H9 (cell line): ENCODE results near the gene FAM170B. TPM values are rescaled to one million over a fixed set of nuclear protein-coding genes. Genes with fewer than 3 reads are reported as not detected.

Source experiments
- DNase-seq: peaks from one replicate; pipeline ENCODE4 v3.0.0-alpha.2; 2017
- H2AFZ ChIP-seq: one replicate; pipeline ENCODE4 v1.6.1; 2013; ENCODE audit warnings: mild to moderate bottlenecking, low read length, control low read depth, moderate library complexity
- H2AK5ac ChIP-seq: 2 replicates; pipeline ENCODE4 v1.6.1; 2013; ENCODE audit warnings: low read length, control low read depth, mixed read lengths; ENCODE audit not compliant: insufficient read length
- H2BK120ac ChIP-seq: one replicate; pipeline ENCODE4 v1.6.1; 2013; ENCODE audit warnings: low read depth, mild to moderate bottlenecking, low read length, control low read depth, inconsistent platforms; ENCODE audit not compliant: poor library complexity, severe bottlenecking
- H2BK12ac ChIP-seq: 2 replicates; pipeline ENCODE4 v1.6.1; 2013; ENCODE audit warnings: low read length, control low read depth, mixed read lengths, low read depth; ENCODE audit not compliant: insufficient read length
- H2BK15ac ChIP-seq: 2 replicates; pipeline ENCODE4 v1.6.1; 2013; ENCODE audit warnings: low read depth, low read length, control low read depth
- H2BK20ac ChIP-seq: one replicate; pipeline ENCODE4 v1.6.1; 2013; ENCODE audit warnings: low read depth, mild to moderate bottlenecking, low read length, control low read depth, inconsistent platforms; ENCODE audit not compliant: poor library complexity, severe bottlenecking
- H2BK5ac ChIP-seq: 2 replicates; pipeline ENCODE4 v1.6.1; 2013; ENCODE audit warnings: low read length, control low read depth, mixed read lengths; ENCODE audit not compliant: insufficient read length
- H3K14ac ChIP-seq: 2 replicates; pipeline ENCODE4 v1.6.1; 2013; ENCODE audit warnings: low read length, control low read depth; ENCODE audit not compliant: insufficient read depth
- H3K18ac ChIP-seq: 2 replicates; pipeline ENCODE4 v1.6.1; 2013; ENCODE audit warnings: low read depth, mild to moderate bottlenecking, mixed read lengths, low read length, control low read depth; ENCODE audit not compliant: insufficient read length
- H3K23ac ChIP-seq: 2 replicates; pipeline ENCODE4 v1.6.1; 2013; ENCODE audit warnings: low read length, control low read depth, mixed read lengths, low read depth; ENCODE audit not compliant: insufficient read length
- H3K23me2 ChIP-seq: 2 replicates; pipeline ENCODE4 v1.6.1; 2013; ENCODE audit warnings: low read depth, mild to moderate bottlenecking, mixed read lengths, low read length, control low read depth; ENCODE audit not compliant: insufficient read length, poor library complexity, severe bottlenecking
- H3K27ac ChIP-seq: 2 replicates; pipeline ENCODE4 v1.5.1; 2013; ENCODE audit warnings: low read length, control low read depth, mixed read lengths, low read depth; ENCODE audit not compliant: insufficient read length
- H3K27me3 ChIP-seq: 2 replicates; pipeline ENCODE4 v1.6.1; 2013; ENCODE audit warnings: low read length, control low read depth, inconsistent platforms; ENCODE audit not compliant: insufficient read depth
- H3K4ac ChIP-seq: 2 replicates; pipeline ENCODE4 v1.6.1; 2013; ENCODE audit warnings: low read depth, mild to moderate bottlenecking, control low read depth, inconsistent platforms, low read length, moderate library complexity
- H3K4me1 ChIP-seq: 2 replicates; pipeline ENCODE4 v1.6.1; 2013; ENCODE audit warnings: low read length, control low read depth, inconsistent platforms; ENCODE audit not compliant: insufficient read depth
- H3K4me2 ChIP-seq: 2 replicates; pipeline ENCODE4 v1.6.1; 2013; ENCODE audit warnings: low read length, control low read depth, mixed read lengths; ENCODE audit not compliant: insufficient read length, insufficient read depth
- H3K56ac ChIP-seq: 2 replicates; pipeline ENCODE4 v1.6.1; 2013; ENCODE audit warnings: low read depth, mild to moderate bottlenecking, mixed read lengths, low read length, control low read depth; ENCODE audit not compliant: insufficient read length
- H3K79me1 ChIP-seq: 2 replicates; pipeline ENCODE4 v1.6.1; 2013; ENCODE audit warnings: low read depth, mild to moderate bottlenecking, moderate library complexity, low read length, control low read depth, inconsistent platforms; ENCODE audit not compliant: insufficient read depth, poor library complexity, severe bottlenecking
- H3K79me2 ChIP-seq: 2 replicates; pipeline ENCODE4 v1.6.1; 2013; ENCODE audit warnings: low read length, control low read depth, inconsistent platforms; ENCODE audit not compliant: insufficient read depth
- H3K9ac ChIP-seq: 2 replicates; pipeline ENCODE4 v1.6.1; 2013; ENCODE audit warnings: low read length, control low read depth, mixed read lengths; ENCODE audit not compliant: insufficient read length; ENCODE audit errors: extremely low read depth
- H3K9me3 ChIP-seq: one replicate; pipeline ENCODE4 v1.6.1; 2013; ENCODE audit warnings: low read depth, low read length, inconsistent platforms; ENCODE audit not compliant: control insufficient read depth
- H3T11ph ChIP-seq: one replicate; pipeline ENCODE4 v1.6.1; 2013; ENCODE audit warnings: mild to moderate bottlenecking, low read length, control low read depth, inconsistent platforms
- H4K20me1 ChIP-seq: one replicate; pipeline ENCODE4 v1.6.1; 2013; ENCODE audit not compliant: control insufficient read depth, insufficient read length, insufficient read depth
- H4K5ac ChIP-seq: 2 replicates; pipeline ENCODE4 v1.6.1; 2013; ENCODE audit warnings: low read depth, mild to moderate bottlenecking, mixed read lengths, low read length, control low read depth; ENCODE audit not compliant: insufficient read length
- H4K8ac ChIP-seq: replicated peaks from 2 replicates; pipeline ENCODE4 v1.6.1; 2013; ENCODE audit warnings: low read length, control low read depth, mixed read lengths, low read depth; ENCODE audit not compliant: insufficient read length
- H4K91ac ChIP-seq: 2 replicates; pipeline ENCODE4 v1.6.1; 2013; ENCODE audit warnings: low read depth, mild to moderate bottlenecking, moderate library complexity, mixed read lengths, low read length, control low read depth; ENCODE audit not compliant: insufficient read length
- H3K27ac Mint-ChIP-seq, 3 experiments: 2 replicates in 2 of 3; 3 replicates in 1 of 3; pipeline ENCODE4 v1.8.0; 2020 to 2021; ENCODE audit warnings: mixed read lengths in 3 of 3, mild to moderate bottlenecking in 1 of 3, moderate library complexity in 1 of 3
- H3K27me3 Mint-ChIP-seq: 2 replicates; pipeline ENCODE4 v1.8.0; 2021; ENCODE audit warnings: low read depth, mild to moderate bottlenecking, moderate library complexity, mixed read lengths
- H3K36me3 Mint-ChIP-seq, 3 experiments: 2 replicates in 2 of 3; 3 replicates in 1 of 3; pipeline ENCODE4 v1.8.0; 2020 to 2021; ENCODE audit warnings: low read depth in 3 of 3, mixed read lengths in 3 of 3; ENCODE audit not compliant: insufficient read depth in 1 of 3
- H3K4me1 Mint-ChIP-seq, 2 experiments: 2 replicates each; pipeline ENCODE4 v1.8.0; 2020; ENCODE audit warnings: mixed read lengths in 2 of 2
- H3K4me3 Mint-ChIP-seq, 2 experiments: 2 replicates in 1 of 2; 3 replicates in 1 of 2; pipeline ENCODE4 v1.8.0; 2020 to 2021; ENCODE audit warnings: mild to moderate bottlenecking in 2 of 2, mixed read lengths in 2 of 2, moderate library complexity in 1 of 2
- H3K9me3 Mint-ChIP-seq, 2 experiments: 2 replicates in 1 of 2; 3 replicates in 1 of 2; pipeline ENCODE4 v1.8.0; 2020; ENCODE audit warnings: mild to moderate bottlenecking in 2 of 2, mixed read lengths in 2 of 2, moderate library complexity in 1 of 2
- WGBS: extraction: QIAGEN DNeasy Blood & Tissue Kit; methylation state at CpG from one replicate; pipeline ENCODE4 v1.1.7; 2013; ENCODE audit warnings: missing lambda C conversion rate, low lambda C conversion rate, mixed read lengths; ENCODE audit not compliant: insufficient read length; ENCODE audit errors: extremely low coverage; 5-methylcytosine and 5-hydroxymethylcytosine counted together
- total RNA-seq: library from RNA; stranded (reverse); gene quantifications from 2 replicates; pipeline ENCODE4 v1.2.1, GENCODE V29; 2021
- TF ChIP-seq, protein P1 (sequence below): fragments of 200-600 bp; sonication (generic); conservative IDR thresholded peaks from 3 replicates; pipeline ENCODE4 v1.8.0; 2021; ENCODE audit warnings: antibody characterized with exemption, mild to moderate bottlenecking

Gene FAM170B
- total RNA-seq, 1 experiment from 2014 or later: not detected

DNA sequence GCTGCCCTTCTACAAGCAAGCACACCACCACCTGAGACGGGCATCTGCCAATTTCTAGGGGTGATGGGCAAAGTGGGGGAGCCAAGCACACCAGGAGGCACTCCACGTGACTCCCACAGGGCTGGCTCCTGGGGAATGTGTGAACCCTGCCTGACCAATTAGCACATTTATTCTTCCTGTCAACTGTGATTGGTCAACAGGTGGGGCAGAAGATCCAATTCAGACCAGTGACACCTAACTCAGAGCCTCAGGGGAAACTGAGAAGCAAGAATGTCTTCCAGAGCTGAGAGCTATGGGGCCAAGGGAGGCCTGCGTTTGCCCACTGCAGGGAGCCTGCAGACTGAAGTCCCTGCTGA, 38.9 kb upstream of the FAM170B start:
- no peak overlapping the region for H3K23ac ChIP-seq

More for the DNA sequence above, 38.9 kb upstream of the FAM170B start:
- H3K9me3 Mint-ChIP-seq: 0 out of 5 replicates have a peak, but pooled peaks cover 0 to 3% of the 10 kb centered on the region in 2 experiments
- Histone ChIP-seq H3K14ac (no peak overlapping the region), H2BK20ac (no peak overlapping the region), H3K56ac (no peak overlapping the region), H3T11ph (no peak overlapping the region), H3K4me1 (no peaks in the 10 kb centered on the region), H4K20me1 (no peaks in the 10 kb centered on the region), H3K9me3 (no peaks in the 10 kb centered on the region), H2BK120ac (no peak overlapping the region), H4K91ac (no peak overlapping the region), H4K8ac (no peak overlapping the region), H2AFZ (no peak overlapping the region), H2BK15ac (no peak overlapping the region), H3K79me1 (no peaks in the 10 kb centered on the region), H3K4ac (no peak overlapping the region), H2AK5ac (no peak overlapping the region), H3K79me2 (no peaks in the 10 kb centered on the region), H2BK12ac (no peak overlapping the region), H4K5ac (no peak overlapping the region), H3K18ac (no peak overlapping the region), H3K9ac (no peak overlapping the region), H3K4me2 (no peak overlapping the region), H3K23me2 (no peaks in the 10 kb centered on the region), H2BK5ac (no peak overlapping the region), H3K27ac (no peak overlapping the region), H3K27me3 (no peaks in the 10 kb centered on the region)
- TF ChIP-seq, protein P1, sequence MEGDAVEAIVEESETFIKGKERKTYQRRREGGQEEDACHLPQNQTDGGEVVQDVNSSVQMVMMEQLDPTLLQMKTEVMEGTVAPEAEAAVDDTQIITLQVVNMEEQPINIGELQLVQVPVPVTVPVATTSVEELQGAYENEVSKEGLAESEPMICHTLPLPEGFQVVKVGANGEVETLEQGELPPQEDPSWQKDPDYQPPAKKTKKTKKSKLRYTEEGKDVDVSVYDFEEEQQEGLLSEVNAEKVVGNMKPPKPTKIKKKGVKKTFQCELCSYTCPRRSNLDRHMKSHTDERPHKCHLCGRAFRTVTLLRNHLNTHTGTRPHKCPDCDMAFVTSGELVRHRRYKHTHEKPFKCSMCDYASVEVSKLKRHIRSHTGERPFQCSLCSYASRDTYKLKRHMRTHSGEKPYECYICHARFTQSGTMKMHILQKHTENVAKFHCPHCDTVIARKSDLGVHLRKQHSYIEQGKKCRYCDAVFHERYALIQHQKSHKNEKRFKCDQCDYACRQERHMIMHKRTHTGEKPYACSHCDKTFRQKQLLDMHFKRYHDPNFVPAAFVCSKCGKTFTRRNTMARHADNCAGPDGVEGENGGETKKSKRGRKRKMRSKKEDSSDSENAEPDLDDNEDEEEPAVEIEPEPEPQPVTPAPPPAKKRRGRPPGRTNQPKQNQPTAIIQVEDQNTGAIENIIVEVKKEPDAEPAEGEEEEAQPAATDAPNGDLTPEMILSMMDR: no peak
- H3K27me3 Mint-ChIP-seq: no peaks in the 10 kb centered on the region
- H3K4me1 Mint-ChIP-seq: peaks cover 8 to 14% of the 10 kb centered on the region in 2 experiments
- no peaks in the 10 kb centered on the region; a peak in 1 of 7 replicates for H3K36me3 Mint-ChIP-seq
- no peak overlapping the region for H3K27ac Mint-ChIP-seq
- no CpG with 5 or more reads among the region's 3 CpGs for WGBS
- no peak overlapping the region for H3K4me3 Mint-ChIP-seq
- no peak for DNase-seq
